ENCODE measurements around the gene TOR1AIP2.

Gene TOR1AIP2

DNA sequence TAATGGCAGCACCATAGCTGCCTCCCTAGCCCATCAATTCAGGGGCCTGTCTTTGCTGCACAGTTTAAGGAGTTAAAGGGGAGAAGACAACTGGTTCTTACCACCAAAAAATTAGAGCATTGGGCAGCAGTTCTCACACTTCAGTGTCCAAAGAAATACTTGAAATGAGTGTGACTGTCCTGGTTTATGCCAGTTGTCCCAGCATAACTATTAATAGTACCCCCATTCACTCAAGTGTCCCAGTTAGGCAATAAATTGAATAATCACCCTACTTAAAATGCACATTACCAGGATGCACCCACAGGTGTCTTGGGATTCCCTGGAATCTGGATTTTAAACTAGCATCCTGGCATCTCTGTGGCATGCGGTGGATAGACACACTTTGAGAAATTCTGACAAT, 83.5 kb downstream of the TOR1AIP2 start:
- H3K36me3 ChIP-seq (replicated peaks; ENCODE audit: low read depth, low read length) = no peaks in the 10 kb centered on the region
- no peak for TF ChIP-seq EZH2phosphoT487 (IDR thresholded peaks at IDR 0.05; ENCODE audit: low read depth)
- TF ChIP-seq, protein P1, sequence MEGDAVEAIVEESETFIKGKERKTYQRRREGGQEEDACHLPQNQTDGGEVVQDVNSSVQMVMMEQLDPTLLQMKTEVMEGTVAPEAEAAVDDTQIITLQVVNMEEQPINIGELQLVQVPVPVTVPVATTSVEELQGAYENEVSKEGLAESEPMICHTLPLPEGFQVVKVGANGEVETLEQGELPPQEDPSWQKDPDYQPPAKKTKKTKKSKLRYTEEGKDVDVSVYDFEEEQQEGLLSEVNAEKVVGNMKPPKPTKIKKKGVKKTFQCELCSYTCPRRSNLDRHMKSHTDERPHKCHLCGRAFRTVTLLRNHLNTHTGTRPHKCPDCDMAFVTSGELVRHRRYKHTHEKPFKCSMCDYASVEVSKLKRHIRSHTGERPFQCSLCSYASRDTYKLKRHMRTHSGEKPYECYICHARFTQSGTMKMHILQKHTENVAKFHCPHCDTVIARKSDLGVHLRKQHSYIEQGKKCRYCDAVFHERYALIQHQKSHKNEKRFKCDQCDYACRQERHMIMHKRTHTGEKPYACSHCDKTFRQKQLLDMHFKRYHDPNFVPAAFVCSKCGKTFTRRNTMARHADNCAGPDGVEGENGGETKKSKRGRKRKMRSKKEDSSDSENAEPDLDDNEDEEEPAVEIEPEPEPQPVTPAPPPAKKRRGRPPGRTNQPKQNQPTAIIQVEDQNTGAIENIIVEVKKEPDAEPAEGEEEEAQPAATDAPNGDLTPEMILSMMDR (IDR thresholded peaks at IDR 0.05; ENCODE audit: low read depth, low read length) = no peak
- H3K4me3 ChIP-seq (ENCODE audit: low read length) = no peak overlapping the region
- H3K4me2 ChIP-seq (ENCODE audit: low read length) = no peak overlapping the region
- H3K27ac ChIP-seq (ENCODE audit: low read length) = no peak overlapping the region
- H3K4me1 ChIP-seq (ENCODE audit: low read length) = no peaks in the 10 kb centered on the region
- H2AFZ ChIP-seq (ENCODE audit: low read depth, low read length) = no peak overlapping the region
- H3K79me2 ChIP-seq (ENCODE audit: low read length) = no peaks in the 10 kb centered on the region
- H3K27me3 ChIP-seq (ENCODE audit: low read depth, low read length) = peaks cover 6% of the 10 kb centered on the region; the same call in 1 of the 2 replicates
- no peak overlapping the region for H3K9ac ChIP-seq (ENCODE audit: low read length)
- H4K20me1 ChIP-seq (ENCODE audit: insufficient read depth, low read length) = no peaks in the 10 kb centered on the region
- H3K9me3 ChIP-seq (ENCODE audit: insufficient read depth, low read length) = no peaks in the 10 kb centered on the region

DNA sequence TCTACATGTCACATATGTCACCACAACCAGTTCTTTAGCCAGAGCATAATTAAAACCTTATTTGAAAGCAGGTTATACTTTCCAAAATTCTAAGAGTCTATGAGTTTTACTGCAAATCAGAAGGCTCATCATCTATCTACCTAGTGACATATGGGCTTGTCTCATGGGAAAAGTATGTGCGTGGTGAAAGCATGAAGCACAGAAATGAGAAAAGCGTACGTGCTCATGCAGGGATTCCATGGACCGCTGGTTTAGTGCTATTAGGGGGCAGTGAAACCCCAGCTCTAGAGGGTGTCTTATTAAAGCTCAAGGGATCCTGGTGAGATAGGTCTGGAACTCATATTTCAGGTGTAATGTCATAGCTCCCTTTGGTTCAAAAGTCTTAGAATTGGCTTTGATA, 84.3 kb downstream of the TOR1AIP2 start:
- TF ChIP-seq, protein P1 (IDR thresholded peaks at IDR 0.05; ENCODE audit: low read depth, low read length) = no peak
- no peak for TF ChIP-seq EZH2phosphoT487 (IDR thresholded peaks at IDR 0.05; ENCODE audit: low read depth)
- no peaks in the 10 kb centered on the region for H3K79me2 ChIP-seq (ENCODE audit: low read length)
- H3K27me3 ChIP-seq (ENCODE audit: low read depth, low read length) = peaks cover 6% of the 10 kb centered on the region; the same call in 1 of the 2 replicates
- no peak overlapping the region for H3K4me2 ChIP-seq (ENCODE audit: low read length)
- no peak overlapping the region for H3K4me3 ChIP-seq (ENCODE audit: low read length)
- no peaks in the 10 kb centered on the region for H4K20me1 ChIP-seq (ENCODE audit: insufficient read depth, low read length)
- H3K4me1 ChIP-seq (ENCODE audit: low read length) = no peaks in the 10 kb centered on the region
- H3K36me3 ChIP-seq (replicated peaks; ENCODE audit: low read depth, low read length) = no peaks in the 10 kb centered on the region
- H3K9me3 ChIP-seq (ENCODE audit: insufficient read depth, low read length) = no peaks in the 10 kb centered on the region
- no peak overlapping the region for H2AFZ ChIP-seq (ENCODE audit: low read depth, low read length)
- H3K27ac ChIP-seq (ENCODE audit: low read length) = no peak overlapping the region
- H3K9ac ChIP-seq (ENCODE audit: low read length) = no peak overlapping the region
